Endothelial cell of umbilical vein (primary cell): ENCODE data around the gene SPEM1.

Experiments used
- CTCF ChIP-seq, 2 donors: IDR thresholded peaks; 1 replicate in 1 of 2; 2 replicates in 1 of 2; pipeline ENCODE4 v1.5.1; 2011; ENCODE audit warnings: low read length in 2 of 2, mild to moderate bottlenecking in 2 of 2, moderate library complexity in 2 of 2, control low read depth in 1 of 2, inconsistent platforms in 1 of 2, low read depth in 1 of 2; ENCODE audit not compliant: insufficient read depth in 1 of 2; ENCODE audit errors: extremely low read depth in 1 of 2
- EZH2 ChIP-seq: IDR thresholded peaks from 2 replicates; pipeline ENCODE4 v1.6.1; 2012; ENCODE audit warnings: borderline replicate concordance, low read depth, mild to moderate bottlenecking, moderate library complexity, low read length, inconsistent platforms; ENCODE audit not compliant: severe bottlenecking
- FOS ChIP-seq: IDR thresholded peaks from 2 replicates; pipeline ENCODE4 v1.6.1; 2011; ENCODE audit warnings: mild to moderate bottlenecking, low read length, moderate library complexity, borderline replicate concordance; ENCODE audit not compliant: insufficient read depth
- MYC ChIP-seq: IDR thresholded peaks from one replicate; pipeline ENCODE4 v1.6.1; 2011; ENCODE audit warnings: mild to moderate bottlenecking, low read depth, low read length
- POLR2A ChIP-seq: IDR thresholded peaks from 2 replicates; pipeline ENCODE4 v1.6.1; 2012; ENCODE audit warnings: low read depth, mild to moderate bottlenecking, control low read depth, low read length
- POLR2AphosphoS5 ChIP-seq: IDR thresholded peaks from 2 replicates; pipeline ENCODE4 v1.6.1; 2012; ENCODE audit warnings: low read depth, mild to moderate bottlenecking, control low read depth, low read length, moderate library complexity; ENCODE audit not compliant: insufficient read depth
- TF ChIP-seq, protein P1 (sequence below): IDR thresholded peaks from 2 replicates; pipeline ENCODE4 v1.6.1; 2011; ENCODE audit not compliant: insufficient read depth, insufficient read length

- no peak for TF ChIP-seq CTCF (IDR thresholded peaks at IDR 0.05; ENCODE audit: extremely low read depth in 1 of 2, insufficient read depth in 1 of 2, low read depth in 1 of 2, low read length in 2 of 2)
- no peak for TF ChIP-seq POLR2A
- TF ChIP-seq, protein P1, sequence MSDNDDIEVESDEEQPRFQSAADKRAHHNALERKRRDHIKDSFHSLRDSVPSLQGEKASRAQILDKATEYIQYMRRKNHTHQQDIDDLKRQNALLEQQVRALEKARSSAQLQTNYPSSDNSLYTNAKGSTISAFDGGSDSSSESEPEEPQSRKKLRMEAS, result no peak
- no peak for TF ChIP-seq EZH2
- TF ChIP-seq POLR2AphosphoS5, result no peak
- no peak for TF ChIP-seq FOS
- no peak for TF ChIP-seq MYC
Measured at GRCh38 chr17:7403727-7403976, 16.5 kb upstream of the SPEM1 start.
